Activated T-cell treated with anti-CD3 and anti-CD28 coated beads, Interleukin-2, amount 50 U/mL, for 72 hours (primary cell): ENCODE measurements around the gene CYP20A1. TPM values are rescaled to one million over a fixed set of nuclear protein-coding genes. Genes with fewer than 3 reads are reported as not detected.
"Not testable (repeated sequence)": the region's sequence is repeated elsewhere in the genome, so short reads cannot be mapped to it uniquely, and the experiment has no call there.

ENCODE experiments used
- ATAC-seq, 2 donors: fragments of 150-1000 bp; cut with Tn5 transposase; replicated peaks in 1 of 2; 2 replicates each; pipeline ENCODE4 v1.10.0; 2021; ENCODE audit warnings: moderate library complexity in 2 of 2, mild to moderate bottlenecking in 1 of 2
- DNase-seq, 2 donors: peaks; one replicate each; pipeline ENCODE4 v3.0.0; 2021 to 2022; ENCODE audit warnings: mixed read lengths in 1 of 2
- H3K27ac Mint-ChIP-seq: one replicate; pipeline ENCODE4 v1.8.0; 2022; ENCODE audit warnings: mild to moderate bottlenecking, moderate library complexity, mixed read lengths
- H3K27me3 Mint-ChIP-seq: one replicate; pipeline ENCODE4 v1.8.0; 2022; ENCODE audit warnings: low read depth, mixed read lengths
- H3K36me3 Mint-ChIP-seq, 2 donors: one replicate each; pipeline ENCODE4 v1.8.0; 2022; ENCODE audit warnings: mixed read lengths in 2 of 2, mild to moderate bottlenecking in 1 of 2; ENCODE audit not compliant: insufficient read depth in 2 of 2
- H3K4me1 Mint-ChIP-seq: one replicate; pipeline ENCODE4 v1.8.0; 2022; ENCODE audit warnings: low read depth, mixed read lengths
- H3K4me3 Mint-ChIP-seq, 2 donors: one replicate each; pipeline ENCODE4 v1.8.0; 2022; ENCODE audit warnings: mild to moderate bottlenecking in 2 of 2, mixed read lengths in 2 of 2, moderate library complexity in 2 of 2
- H3K9me3 Mint-ChIP-seq, 2 donors: one replicate each; pipeline ENCODE4 v1.8.0; 2022; ENCODE audit warnings: mixed read lengths in 2 of 2
- total RNA-seq, 2 donors: library from RNA; stranded (reverse); gene quantifications; one replicate each; pipeline ENCODE4 v1.2.3, GENCODE V29; 2022

The CYP20A1 gene
- total RNA-seq = 10 to 100 TPM; 19.4 to 26.5 TPM

- peak; percentile 99 to 100 for DNase-seq
- Mint-ChIP-seq H3K36me3 (peaks cover 12 to 23% of the 10 kb centered on the region in 2 donors), H3K27ac (peak within 1 kb of the TSS; percentile 98), H3K4me3 (peak within 1 kb of the TSS; percentile 98 to 99), H3K4me1 (peaks cover 44% of the 10 kb centered on the region), H3K9me3 (no peaks in the 10 kb centered on the region), H3K27me3 (no peaks in the 10 kb centered on the region)
- peak; percentile 87 for ATAC-seq
Observed at GRCh38 chr2:203238704-203239526, at the start of gene CYP20A1. CYP20A1 (plus strand) TSS chr2:203239018; CDS start chr2:203239063, 45 bp downstream.

- DNase-seq, H3K27me3 Mint-ChIP-seq, H3K27ac Mint-ChIP-seq, ATAC-seq, H3K9me3 Mint-ChIP-seq, H3K4me1 Mint-ChIP-seq, H3K36me3 Mint-ChIP-seq, H3K4me3 Mint-ChIP-seq: not testable (repeated sequence)
Observed at GRCh38 chr2:203190547-203190946, 48.3 kb upstream of the CYP20A1 start.

- DNase-seq, H3K27ac Mint-ChIP-seq, H3K4me1 Mint-ChIP-seq, H3K36me3 Mint-ChIP-seq, H3K4me3 Mint-ChIP-seq, ATAC-seq, H3K27me3 Mint-ChIP-seq, H3K9me3 Mint-ChIP-seq: not testable (repeated sequence)
Observed at GRCh38 chr2:203191026-203191425, 47.8 kb upstream of the CYP20A1 start.

GRCh38 chr2:203191961-203192360 lies 46.9 kb upstream of the CYP20A1 start:
- Mint-ChIP-seq H3K36me3 (no peaks in the 10 kb centered on the region), H3K27me3 (no peaks in the 10 kb centered on the region), H3K27ac (no peak overlapping the region), H3K4me1 (no peaks in the 10 kb centered on the region), H3K4me3 (no peak overlapping the region), H3K9me3 (no peaks in the 10 kb centered on the region)
- DNase-seq = no peak
- peak; percentile 66 to 81 for ATAC-seq

GRCh38 chr2:203195331-203196036 lies 43.3 kb upstream of the CYP20A1 start:
- Mint-ChIP-seq H3K27me3 (no peaks in the 10 kb centered on the region), H3K36me3 (no peaks in the 10 kb centered on the region), H3K27ac (no peak overlapping the region), H3K4me1 (no peaks in the 10 kb centered on the region), H3K9me3 (no peaks in the 10 kb centered on the region), H3K4me3 (no peak overlapping the region)
- ATAC-seq = no peak
- no peak for DNase-seq

- H3K4me3 Mint-ChIP-seq = no peak overlapping the region
Observed at GRCh38 chr2:203200866-203201265, 38.0 kb upstream of the CYP20A1 start.

GRCh38 chr2:203201426-203201825 lies 37.4 kb upstream of the CYP20A1 start:
- no peaks in the 10 kb centered on the region for H3K9me3 Mint-ChIP-seq
- H3K36me3 Mint-ChIP-seq = no peaks in the 10 kb centered on the region
- H3K4me3 Mint-ChIP-seq = no peak overlapping the region
- no peak overlapping the region for H3K27ac Mint-ChIP-seq
- ATAC-seq (no peak), DNase-seq (no peak)
- H3K27me3 Mint-ChIP-seq = no peaks in the 10 kb centered on the region
- no peaks in the 10 kb centered on the region for H3K4me1 Mint-ChIP-seq

More at GRCh38 chr2:203200866-203201265, 38.0 kb upstream of the CYP20A1 start:
- no peak for ATAC-seq
- H3K4me1 Mint-ChIP-seq = no peaks in the 10 kb centered on the region
- H3K9me3 Mint-ChIP-seq = no peaks in the 10 kb centered on the region
- DNase-seq = no peak
- H3K27me3 Mint-ChIP-seq = no peaks in the 10 kb centered on the region
- H3K27ac Mint-ChIP-seq = no peak overlapping the region
- H3K36me3 Mint-ChIP-seq = no peaks in the 10 kb centered on the region

- H3K27ac Mint-ChIP-seq = peak overlapping the region; percentile 81
- H3K4me3 Mint-ChIP-seq = no peak overlapping the region
- no peaks in the 10 kb centered on the region for H3K27me3 Mint-ChIP-seq
- no peak for ATAC-seq
- H3K9me3 Mint-ChIP-seq = no peaks in the 10 kb centered on the region
- no peaks in the 10 kb centered on the region for H3K4me1 Mint-ChIP-seq
- H3K36me3 Mint-ChIP-seq = no peaks in the 10 kb centered on the region
- DNase-seq = no peak
Observed at GRCh38 chr2:203209538-203209937, 29.3 kb upstream of the CYP20A1 start.

- H3K27ac Mint-ChIP-seq = no peak overlapping the region
- H3K4me3 Mint-ChIP-seq = no peak overlapping the region
- no peaks in the 10 kb centered on the region for H3K27me3 Mint-ChIP-seq
- no peaks in the 10 kb centered on the region for H3K36me3 Mint-ChIP-seq
- no peaks in the 10 kb centered on the region for H3K4me1 Mint-ChIP-seq
- ATAC-seq (peak; percentile 51 to 57), DNase-seq (peak; percentile 26 to 28)
- no peaks in the 10 kb centered on the region for H3K9me3 Mint-ChIP-seq
Observed at GRCh38 chr2:203225423-203226039, 13.3 kb upstream of the CYP20A1 start.

GRCh38 chr2:203229674-203230073 lies 9.1 kb upstream of the CYP20A1 start:
- not testable (repeated sequence) for H3K4me3 Mint-ChIP-seq, H3K9me3 Mint-ChIP-seq, H3K27me3 Mint-ChIP-seq, ATAC-seq, H3K27ac Mint-ChIP-seq, DNase-seq, H3K4me1 Mint-ChIP-seq, H3K36me3 Mint-ChIP-seq

GRCh38 chr2:203237346-203238238 lies 1.2 kb upstream of the CYP20A1 start:
- Mint-ChIP-seq H3K9me3 (no peaks in the 10 kb centered on the region), H3K27ac (peak overlapping the region; percentile 47), H3K27me3 (no peaks in the 10 kb centered on the region), H3K4me3 (peak overlapping the region; percentile 98 to 99), H3K4me1 (peaks cover 36% of the 10 kb centered on the region), H3K36me3 (peaks cover 6 to 19% of the 10 kb centered on the region in 2 donors)
- DNase-seq (no peak), ATAC-seq (no peak)

GRCh38 chr2:203238292-203238703 lies 520 bp upstream of the CYP20A1 start:
- H3K4me3 Mint-ChIP-seq = peak overlapping the region; percentile 98 to 99
- peak overlapping the region; percentile 98 for H3K27ac Mint-ChIP-seq
- H3K36me3 Mint-ChIP-seq = peaks cover 10 to 22% of the 10 kb centered on the region in 2 donors
- H3K9me3 Mint-ChIP-seq = no peaks in the 10 kb centered on the region
- DNase-seq (no peak), ATAC-seq (peak; percentile 0 to 1)
- no peaks in the 10 kb centered on the region for H3K27me3 Mint-ChIP-seq
- peaks cover 43% of the 10 kb centered on the region for H3K4me1 Mint-ChIP-seq
